SK-MEL-5 (cell line): ENCODE measurements around the gene TMEM74B. TPM values are rescaled to one million over a fixed set of nuclear protein-coding genes. Genes with fewer than 3 reads are reported as not detected.
"Not testable (repeated sequence)": the region's sequence is repeated elsewhere in the genome, so short reads cannot be mapped to it uniquely, and the experiment has no call there.

ENCODE experiments used
- DNase-seq: peaks from one replicate; pipeline ENCODE4 v3.0.0-alpha.2; 2016; ENCODE audit warnings: low read depth, low spot score
- in situ Hi-C: cut with HindIII; loops from 2 replicates; pipeline ENCODE4 v1.10.0; 2016; ENCODE audit warnings: low sequenced_read_pairs, high pct_unique_total_duplicates, low pct_unique_long_range_greater_than_20kb
- polyA plus RNA-seq, 2 experiments: library from polyadenylated mRNA; depleted of rRNA; stranded (reverse); fragments of >200 nt; gene quantifications; 2 replicates each; pipeline ENCODE4 v1.2.3, GENCODE V29; 2015
- total RNA-seq: library from RNA; depleted of rRNA; stranded (reverse); fragments of >200 nt; shearing (Covaris generic); gene quantifications from 2 replicates; pipeline ENCODE4 v1.2.3, GENCODE V29; 2014; rRNA removed

TMEM74B gene
- total RNA-seq = 3.9 and 5.7 TPM in 2 replicates
- 1.9 TPM in 2 replicates for polyA plus RNA-seq (2015; cell fraction: cytosol; rRNA removed)
- 62.0 and 65.1 TPM in 2 replicates for polyA plus RNA-seq (2015; cell fraction: nucleus; rRNA removed)

DNA sequence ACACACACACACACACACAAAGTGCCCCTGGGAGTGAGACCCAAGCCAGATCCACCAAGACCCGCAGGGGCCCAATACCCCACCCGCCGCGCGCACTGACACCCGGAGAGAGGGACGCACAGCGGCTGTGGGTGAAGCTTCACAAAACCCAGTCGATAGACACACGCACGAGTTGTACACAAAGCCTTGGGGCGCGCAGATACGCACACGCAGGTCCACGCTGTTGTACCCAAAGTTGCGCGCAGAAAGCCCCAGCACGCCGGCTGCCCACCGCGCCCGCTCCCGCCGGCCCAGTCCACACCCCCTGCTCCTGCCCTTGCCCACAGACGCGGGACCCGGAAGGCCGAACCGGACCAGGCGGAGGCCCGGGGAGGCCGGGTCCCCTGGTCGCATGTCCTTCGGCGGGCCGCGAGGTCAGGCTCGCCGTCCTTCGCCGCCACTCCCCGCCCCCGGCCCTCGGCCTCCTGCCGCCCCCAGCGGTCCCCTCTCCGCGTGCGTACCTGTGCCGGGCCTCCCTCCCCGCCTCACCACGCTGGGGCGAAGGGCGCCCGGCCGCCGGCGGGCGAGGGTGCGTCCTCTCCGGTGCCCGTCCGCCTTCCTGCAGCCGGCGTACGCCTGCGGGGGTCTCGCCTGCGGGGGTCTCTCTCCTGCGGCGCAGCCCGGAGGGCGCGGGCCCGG is at the start of gene TMEM74B:
TMEM74B (minus strand) TSS at position 344 of the 678 bp plus-strand sequence. CDS start 1,180 bp downstream, outside the sequence.
- in situ Hi-C loops = no loop called here
- DNase-seq = no peak

DNA sequence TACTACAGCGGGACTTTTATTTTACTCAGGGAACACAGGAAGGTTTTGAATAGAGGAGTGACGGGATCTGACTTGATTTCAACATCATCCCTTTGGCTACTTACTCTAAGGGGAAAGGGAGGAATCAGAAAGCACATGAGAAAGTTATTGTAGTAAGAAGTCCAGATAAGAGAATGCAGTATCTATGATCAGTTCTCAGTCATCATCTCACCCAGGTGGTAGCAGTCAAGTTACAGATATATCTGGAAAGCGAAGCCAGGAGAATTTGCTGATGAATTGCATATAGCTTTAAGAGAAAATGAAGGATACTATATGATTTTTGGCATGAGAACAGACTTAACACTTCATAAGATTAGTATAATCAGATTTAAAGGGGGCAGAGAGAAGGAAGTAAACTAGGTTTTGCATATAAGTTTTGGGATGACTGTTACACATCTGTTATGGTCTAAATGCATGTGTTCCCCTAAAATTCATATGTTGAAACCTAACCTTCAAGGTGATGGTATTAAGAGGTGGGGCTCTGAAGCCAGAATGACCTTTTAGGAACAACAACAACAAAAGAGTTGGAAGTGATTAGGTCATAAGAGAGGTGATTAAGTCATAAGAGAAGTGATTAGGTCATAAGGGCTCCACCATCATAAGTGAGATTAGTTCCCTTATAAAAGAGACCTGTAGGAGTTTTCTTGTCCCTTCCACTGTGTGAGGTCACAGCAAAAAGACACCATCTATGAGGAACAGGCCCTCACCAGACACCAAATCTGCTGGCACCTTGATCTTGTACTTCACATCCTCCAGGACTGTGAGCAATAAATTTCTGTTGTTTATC is 47.7 kb upstream of the TMEM74B start:
- in situ Hi-C loops = no loop called here
- DNase-seq = no peak

DNA sequence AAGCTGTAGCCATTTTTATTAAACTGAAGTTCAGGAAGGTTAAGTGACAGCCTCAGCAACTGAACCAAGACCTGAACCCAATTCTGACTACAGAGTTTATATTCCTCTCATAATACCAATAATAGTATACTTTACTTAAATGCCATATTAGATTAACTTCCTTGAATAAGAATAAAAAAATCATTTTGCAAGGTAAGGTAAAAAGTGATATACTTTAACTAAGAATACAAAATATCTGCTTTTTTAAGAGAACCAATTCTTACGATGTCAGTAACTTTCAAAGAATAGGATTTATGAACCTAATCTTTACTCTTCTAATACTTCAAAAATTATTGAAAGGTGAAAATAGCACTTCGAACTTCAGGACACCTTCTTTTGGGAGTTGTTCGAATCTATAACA is 44.8 kb upstream of the TMEM74B start:
- DNase-seq = no peak
- in situ Hi-C loops = no loop called here

DNA sequence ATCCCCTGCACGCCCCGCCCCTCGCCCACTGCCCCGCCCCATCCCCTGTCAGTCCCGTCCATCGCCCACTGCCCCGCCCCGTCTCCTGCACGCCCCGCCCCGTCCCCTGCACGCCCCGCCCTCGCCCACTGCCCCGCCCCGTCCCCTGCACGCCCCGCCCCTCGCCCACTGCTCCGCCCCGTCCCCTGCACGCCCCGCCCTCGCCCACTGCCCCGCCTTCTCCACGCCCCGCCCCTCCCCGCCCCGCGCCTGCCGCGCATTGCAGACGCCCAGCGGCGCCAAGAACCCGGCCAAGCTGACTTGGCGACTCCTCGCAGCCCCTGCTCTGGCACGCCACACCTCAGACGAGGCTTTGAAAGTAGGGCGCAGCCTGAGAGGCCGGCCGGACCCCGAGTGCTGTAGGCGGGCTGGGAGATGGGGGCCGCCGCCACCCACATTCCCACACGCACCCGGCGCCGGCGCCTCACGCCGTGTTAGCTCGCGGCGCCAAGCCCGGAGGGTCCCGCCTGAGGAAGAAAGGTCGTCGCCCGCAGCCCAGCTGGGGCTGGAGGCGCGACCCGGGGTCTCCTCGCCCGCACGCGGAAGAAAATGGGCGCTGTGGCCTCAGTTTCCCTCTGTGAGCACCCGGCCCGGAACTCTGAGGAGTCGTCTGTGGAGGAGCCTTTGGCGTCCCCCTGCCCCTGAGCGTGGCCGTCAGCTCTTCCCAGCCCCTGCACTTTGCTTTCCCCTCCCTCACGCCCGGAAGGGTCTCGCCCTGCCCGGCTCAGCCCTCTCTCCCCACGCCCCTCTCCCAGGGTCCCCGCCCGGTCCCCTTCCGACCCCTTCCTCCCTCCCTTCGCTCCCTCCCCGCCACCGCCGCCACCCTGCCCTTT is 41.2 kb upstream of the TMEM74B start, which contains the start of gene RAD21L1:
RAD21L1 (plus strand) TSS at position 262 of the 872 bp plus-strand sequence. CDS start 2,410 bp downstream, outside the sequence.
- in situ Hi-C loops = no loop called here
- DNase-seq = peak; percentile 85

- DNase-seq = no peak
- in situ Hi-C loops = no loop called here
Observed at GRCh38 chr20:1225263-1225782, 40.5 kb upstream of the TMEM74B start.

GRCh38 chr20:1224205-1224890 is 39.6 kb upstream of the TMEM74B start:
- in situ Hi-C loops = no loop called here
- no peak for DNase-seq

GRCh38 chr20:1222750-1223149 is 38.0 kb upstream of the TMEM74B start:
- DNase-seq, in situ Hi-C loops: not testable (repeated sequence)

GRCh38 chr20:1216527-1217427 is 32.0 kb upstream of the TMEM74B start:
- DNase-seq, in situ Hi-C loops: not testable (repeated sequence)

DNA sequence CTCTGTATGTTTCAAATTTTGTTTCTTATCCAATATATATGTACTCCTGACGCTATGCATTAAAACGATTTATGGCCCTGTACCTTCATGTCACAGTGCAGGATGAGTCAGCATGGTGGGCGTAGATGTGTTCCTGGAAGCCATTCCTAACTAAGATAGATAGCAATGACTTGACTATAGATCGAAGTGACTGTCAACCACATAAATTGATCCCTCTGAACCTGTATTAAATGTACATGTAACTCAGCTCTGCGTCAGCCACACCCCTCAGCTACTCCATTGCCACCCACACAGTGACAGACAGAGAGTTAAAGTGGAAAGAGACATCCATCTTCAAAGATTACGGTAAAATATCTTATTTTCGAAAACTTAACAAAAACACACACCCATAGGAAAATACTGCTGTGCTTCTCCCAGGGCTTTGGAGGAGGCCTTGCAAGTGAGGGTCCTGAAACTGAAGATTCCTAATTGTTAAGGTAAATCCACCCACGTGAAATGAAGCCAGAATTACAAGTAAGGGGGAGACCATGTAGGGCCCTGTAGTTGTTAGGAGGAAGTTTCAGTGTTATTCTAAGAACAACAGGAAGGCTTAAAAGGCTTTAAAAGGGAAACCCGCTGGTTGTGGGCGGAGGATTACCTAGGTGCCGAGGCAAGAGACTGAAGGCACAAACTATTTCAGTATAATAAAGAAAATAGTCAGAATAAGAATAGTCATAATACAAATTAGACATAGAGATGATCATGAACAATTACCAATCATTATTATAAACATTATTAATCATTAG is 30.8 kb upstream of the TMEM74B start:
- no peak for DNase-seq
- in situ Hi-C loops = no loop called here

GRCh38 chr20:1214838-1215261 is 30.1 kb upstream of the TMEM74B start:
- in situ Hi-C loops = no loop called here
- no peak for DNase-seq

- in situ Hi-C loops = no loop called here
- DNase-seq = peak; percentile 86
Observed at GRCh38 chr20:1212607-1213396, 28.0 kb upstream of the TMEM74B start.

DNA sequence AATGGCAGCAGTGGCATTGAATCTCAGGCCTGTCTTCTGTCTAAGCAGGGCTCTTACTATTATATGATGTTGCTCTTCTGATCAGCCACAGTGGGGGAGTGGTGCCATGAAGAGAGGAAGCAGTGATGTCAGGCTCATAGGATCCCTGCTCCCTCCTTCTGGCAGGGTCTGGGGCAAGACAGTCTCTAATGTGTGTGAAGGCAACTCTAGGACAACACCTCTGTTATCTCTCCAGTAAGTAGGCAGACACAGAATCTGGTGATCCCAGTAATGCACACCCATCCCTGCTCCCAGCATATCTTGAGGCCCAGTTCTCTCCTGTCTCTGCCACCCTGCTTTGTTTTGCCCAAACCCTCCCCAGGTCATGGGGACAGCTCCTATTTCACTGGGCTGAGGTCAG is 27.2 kb upstream of the TMEM74B start:
- in situ Hi-C loops = no loop called here
- DNase-seq = no peak

GRCh38 chr20:1210501-1210900 is 25.7 kb upstream of the TMEM74B start:
- in situ Hi-C loops = no loop called here
- DNase-seq = no peak

DNA sequence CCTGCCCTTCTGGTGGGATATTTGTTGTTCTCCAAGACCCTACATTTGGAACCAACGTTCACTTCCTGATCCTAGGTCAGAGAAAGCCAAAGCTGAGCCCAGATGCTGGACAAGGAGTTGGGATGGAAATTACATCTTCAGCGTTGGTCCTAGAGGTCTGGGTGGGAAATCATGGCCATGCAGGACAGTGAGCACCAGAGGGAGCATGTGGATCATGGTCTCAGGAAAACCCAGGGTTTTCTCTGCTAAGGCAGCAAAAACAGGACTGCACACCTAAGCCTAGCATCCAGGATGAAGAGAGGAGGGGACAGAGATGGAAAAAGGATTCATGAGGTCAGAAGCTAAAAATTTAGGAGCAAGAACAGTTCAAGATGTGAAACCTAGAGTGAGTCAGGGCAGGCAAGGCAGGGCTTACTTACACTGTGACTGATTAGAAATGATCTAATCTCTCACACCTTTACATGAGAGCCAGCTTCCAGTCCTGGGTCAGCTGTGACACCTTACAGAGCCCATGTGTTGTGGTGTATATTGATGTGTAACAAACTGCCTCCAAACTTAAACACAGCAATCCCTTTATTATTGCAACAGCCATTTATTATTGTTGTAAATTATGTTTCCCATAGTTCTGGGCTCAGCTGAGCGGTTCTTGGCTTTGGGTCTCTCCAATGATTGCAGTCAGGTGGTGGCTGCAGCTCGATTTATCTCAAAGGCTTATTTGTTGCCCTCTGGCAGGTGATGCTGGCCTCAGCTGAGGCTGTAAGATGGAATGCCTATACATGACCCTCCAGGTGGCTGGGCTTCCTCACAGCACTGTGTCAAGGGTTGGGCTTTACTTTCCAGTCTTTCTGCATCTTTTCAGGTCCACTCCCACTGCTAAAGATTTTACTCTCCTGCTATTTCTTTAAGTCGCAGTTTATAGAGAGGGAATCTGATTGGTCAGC is 24.9 kb upstream of the TMEM74B start:
- DNase-seq = peak; percentile 57
- in situ Hi-C loops = no loop called here
